Stimulated activated CD4-positive, alpha-beta T cell treated with anti-CD3 and anti-CD28 coated beads, Interleukin-12 subunit alpha, Interleukin-12 subunit beta, amount 100 ng/mL, for 48 hours (primary cell): ENCODE measurements around the gene MACROD2.

Experiments
- DNase-seq, 3 donors: peaks; one replicate each; pipeline ENCODE4 v3.0.0-alpha.2; 2020; ENCODE audit warnings: low read depth in 2 of 3, low spot score in 1 of 3

MACROD2 gene

GRCh38 chr20:15297059-15297875, 1302.0 kb downstream of the MACROD2 start:
- DNase-seq: no peak

DNA sequence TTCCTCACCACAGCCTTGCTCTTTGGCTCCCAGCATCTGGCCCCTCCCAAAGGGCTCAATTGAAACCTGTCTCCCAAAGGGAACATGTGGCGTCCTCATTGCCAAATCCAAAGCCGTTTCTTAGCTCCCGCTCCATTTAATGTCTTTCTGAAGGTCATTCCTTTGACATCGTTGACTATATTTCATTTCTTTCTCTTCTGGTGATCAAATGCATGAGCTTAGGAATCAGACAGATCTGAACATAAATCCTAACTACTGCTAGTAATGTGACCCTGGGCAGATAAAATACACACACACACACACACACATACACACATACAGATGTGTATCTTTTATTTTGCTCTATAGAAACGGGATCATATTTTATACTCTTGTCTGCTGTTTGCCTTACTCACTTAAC, 1306.8 kb downstream of the MACROD2 start:
- DNase-seq: no peak

- DNase-seq: no peak
Measured at GRCh38 chr20:15310361-15310760, 1315.0 kb downstream of the MACROD2 start.

DNA sequence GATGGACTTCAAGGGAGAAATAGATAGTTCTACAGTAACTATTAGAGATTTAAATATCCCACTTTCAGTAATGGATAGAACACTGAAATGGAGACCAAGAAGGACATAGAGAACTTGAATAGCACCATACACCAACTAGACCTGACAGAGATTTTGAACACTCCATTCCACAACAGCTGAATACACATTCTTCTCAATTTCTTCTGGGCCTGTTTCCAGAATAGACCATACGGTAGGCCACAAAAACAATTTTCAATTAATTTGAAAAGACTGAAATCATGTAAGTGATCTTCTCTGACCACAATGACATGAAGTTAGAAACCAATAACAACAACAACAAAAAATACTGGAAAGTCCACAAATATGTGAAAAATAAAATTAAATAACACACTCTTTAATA, 1321.2 kb downstream of the MACROD2 start:
- no peak for DNase-seq

- DNase-seq: no peak
Measured at GRCh38 chr20:15317546-15318232, 1322.4 kb downstream of the MACROD2 start.

- DNase-seq: no peak
Measured at GRCh38 chr20:15318682-15319081, 1323.4 kb downstream of the MACROD2 start.

GRCh38 chr20:15319439-15319838, 1324.1 kb downstream of the MACROD2 start:
- no peak for DNase-seq

DNA sequence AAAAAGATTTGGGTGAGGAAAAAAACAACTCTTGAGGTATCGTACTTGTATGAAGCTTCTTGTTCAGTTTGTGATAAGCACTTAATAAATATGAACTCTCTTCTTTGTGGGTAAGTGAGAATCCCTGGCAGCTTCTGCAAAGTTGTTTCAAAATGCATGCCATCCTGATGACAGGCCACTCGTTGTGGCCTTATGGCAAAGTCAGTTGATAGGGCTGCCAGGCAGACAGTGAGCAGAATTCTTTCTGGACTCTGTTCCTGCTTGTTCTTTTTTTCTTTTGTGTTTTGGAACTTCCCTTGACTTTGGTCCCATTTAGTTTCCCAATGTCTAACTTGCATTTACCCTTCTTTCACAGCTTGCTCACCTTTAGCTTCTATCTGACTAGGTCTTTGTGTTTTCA, 1325.6 kb downstream of the MACROD2 start:
- no peak for DNase-seq

- no peak for DNase-seq
Measured at GRCh38 chr20:15327123-15327522, 1331.8 kb downstream of the MACROD2 start.

- DNase-seq: no peak
Measured at GRCh38 chr20:15328084-15328483, 1332.8 kb downstream of the MACROD2 start.

- no peak for DNase-seq
Measured at GRCh38 chr20:15332711-15333160, 1337.4 kb downstream of the MACROD2 start.

DNA sequence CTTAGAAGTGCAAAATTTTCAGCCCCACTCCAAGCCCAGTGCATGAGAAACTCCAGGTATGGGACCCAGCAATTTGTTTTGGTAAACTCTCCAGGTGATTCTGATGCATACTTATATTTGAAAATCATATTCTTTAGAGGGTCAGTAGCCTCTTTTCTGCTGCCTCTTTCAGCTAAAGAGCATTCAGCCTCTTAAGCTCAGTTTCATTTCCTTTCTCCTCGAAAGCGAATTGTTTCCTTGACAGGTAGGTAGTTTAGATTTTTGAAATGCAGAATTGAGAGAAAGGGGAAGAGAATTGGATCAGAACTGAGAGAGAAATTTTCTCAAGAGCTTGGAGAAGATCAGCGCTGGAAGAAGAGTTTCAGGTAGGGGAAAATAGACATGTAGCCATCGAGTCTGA, 1337.9 kb downstream of the MACROD2 start:
- no peak for DNase-seq

DNA sequence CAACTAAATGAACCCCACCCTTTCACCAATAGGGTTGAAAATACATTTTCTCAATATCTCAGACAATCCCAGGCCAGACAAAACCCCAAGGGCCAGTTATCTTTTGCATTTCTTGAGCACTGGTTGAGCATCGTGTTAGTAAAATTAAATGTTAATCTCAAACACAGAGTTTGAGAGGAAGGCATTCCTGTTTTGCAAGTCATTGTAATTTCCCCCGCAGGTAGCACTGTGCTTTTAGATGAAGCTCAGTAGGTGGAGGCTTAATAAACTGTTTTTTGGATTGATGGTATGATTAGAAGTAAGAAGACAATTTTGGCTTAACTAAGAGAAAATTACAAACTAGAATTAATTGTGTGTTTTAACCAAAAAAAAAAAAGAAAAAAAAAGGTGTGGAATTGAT, 1340.7 kb downstream of the MACROD2 start:
- no peak for DNase-seq

- no peak for DNase-seq
Measured at GRCh38 chr20:15336536-15336935, 1341.2 kb downstream of the MACROD2 start.

GRCh38 chr20:15339264-15339663, 1343.9 kb downstream of the MACROD2 start:
- no peak for DNase-seq

- no peak for DNase-seq
Measured at GRCh38 chr20:15342991-15343523, 1347.7 kb downstream of the MACROD2 start.

- DNase-seq: no peak
Measured at GRCh38 chr20:15345287-15345686, 1350.0 kb downstream of the MACROD2 start.

GRCh38 chr20:15346657-15347280, 1351.5 kb downstream of the MACROD2 start:
- DNase-seq: no peak

DNA sequence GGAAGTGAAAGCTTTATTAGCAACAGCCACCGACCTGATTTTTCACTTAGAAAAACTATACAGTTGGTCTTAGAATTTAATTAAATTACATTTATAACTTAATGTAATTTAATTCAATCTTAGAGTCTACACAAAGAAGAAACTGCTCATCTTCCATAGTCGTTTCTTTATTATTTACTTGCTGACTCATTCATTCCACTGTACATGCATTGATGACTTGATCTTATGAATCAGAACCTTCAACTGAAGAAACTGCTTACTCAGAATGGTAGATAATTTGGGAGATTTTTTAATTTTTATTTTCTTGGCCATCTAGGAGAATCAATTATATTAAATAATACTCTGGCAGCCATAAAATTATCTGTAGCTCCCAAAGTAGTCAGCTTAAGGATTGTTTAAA, 1363.7 kb downstream of the MACROD2 start:
- no peak for DNase-seq

DNA sequence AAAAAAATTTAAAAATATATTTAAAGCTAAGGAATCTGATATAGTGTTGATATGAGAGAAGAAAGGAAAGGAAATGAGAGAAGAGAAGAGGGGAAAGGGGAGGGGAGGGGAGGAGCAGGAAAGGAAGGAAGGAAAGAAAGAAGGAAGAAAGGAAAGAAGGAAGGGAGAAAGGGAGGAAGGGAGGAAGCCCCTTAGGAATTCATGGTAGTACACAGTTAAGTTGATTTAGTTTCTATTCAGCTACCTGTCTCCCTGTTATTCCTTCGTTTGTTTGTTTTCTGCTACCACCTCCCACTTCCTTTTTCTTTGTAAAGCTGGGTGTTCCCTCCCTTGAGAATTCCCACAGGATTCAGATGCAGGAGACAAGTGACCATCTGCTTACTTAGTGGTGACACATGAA, 1367.5 kb downstream of the MACROD2 start:
- no peak for DNase-seq

DNA sequence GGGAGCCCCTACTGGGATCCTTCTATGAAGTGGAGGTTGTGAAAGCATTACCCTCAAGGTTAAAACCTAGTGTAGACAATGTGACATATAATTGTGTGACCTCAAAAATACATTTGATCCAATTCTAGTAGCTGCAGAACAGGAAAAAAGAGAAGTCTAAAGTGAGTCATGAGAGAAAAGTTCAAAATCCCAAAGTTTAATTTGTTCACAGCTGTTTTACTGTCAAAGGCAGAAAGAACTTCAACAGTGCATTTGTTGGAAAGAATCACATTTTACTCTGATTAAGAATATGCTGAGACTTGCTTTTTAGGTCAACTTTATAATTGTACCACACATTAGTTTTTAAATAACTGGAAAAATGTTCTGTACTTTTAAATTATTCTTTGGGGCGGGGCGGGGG, 1369.5 kb downstream of the MACROD2 start:
- no peak for DNase-seq

- DNase-seq: no peak
Measured at GRCh38 chr20:15370370-15370769, 1375.1 kb downstream of the MACROD2 start.
